ENCODE measurements around the gene MC4R.
"Not testable (repeated sequence)": the region's sequence is repeated elsewhere in the genome, so short reads cannot be mapped to it uniquely, and the experiment has no call there.

MC4R gene

DNA sequence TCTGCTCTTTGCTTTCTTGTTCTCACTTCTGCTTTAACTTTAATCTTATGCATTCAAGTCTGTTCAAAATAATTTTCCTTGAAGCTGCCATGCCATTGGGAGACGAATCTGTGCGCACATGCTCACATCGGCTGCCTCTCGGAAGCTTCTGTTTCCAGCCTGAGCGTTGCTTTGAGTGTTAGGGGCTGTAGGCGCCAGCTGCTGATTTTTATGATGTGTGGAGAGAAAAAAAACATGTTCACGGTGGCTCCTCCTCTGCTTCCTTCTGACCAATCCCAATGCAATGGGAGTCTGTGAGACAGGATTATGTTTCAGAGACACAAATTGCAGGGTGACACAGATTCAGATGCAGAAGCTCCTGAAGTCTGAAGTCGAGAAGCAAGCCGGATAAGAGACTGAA is at the start of gene MC4R:
TSS of gene MC4R (minus strand) at position 180 of the 400 bp plus-strand sequence. CDS start 426 bp downstream, outside the sequence.
- no peak for DNase-seq

DNA sequence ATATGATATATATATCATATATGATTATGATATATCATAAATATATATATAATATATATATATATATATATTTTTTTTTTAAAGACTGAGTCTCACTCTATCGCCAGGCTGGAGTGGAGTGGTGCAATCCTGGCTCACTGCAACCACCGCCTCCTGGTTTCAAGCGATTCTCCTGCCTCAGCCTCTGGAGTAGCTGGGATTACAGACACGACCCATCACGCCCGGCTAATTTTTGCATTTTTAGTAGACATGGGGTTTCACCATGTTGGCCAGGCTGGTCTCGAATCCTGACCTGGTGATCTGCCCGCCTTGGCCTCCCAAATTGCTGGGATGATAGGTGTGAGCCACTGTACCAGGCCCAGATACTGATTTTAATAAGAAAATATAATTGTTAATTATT is 49.7 kb upstream of the MC4R start:
- not testable (repeated sequence) for DNase-seq

DNA sequence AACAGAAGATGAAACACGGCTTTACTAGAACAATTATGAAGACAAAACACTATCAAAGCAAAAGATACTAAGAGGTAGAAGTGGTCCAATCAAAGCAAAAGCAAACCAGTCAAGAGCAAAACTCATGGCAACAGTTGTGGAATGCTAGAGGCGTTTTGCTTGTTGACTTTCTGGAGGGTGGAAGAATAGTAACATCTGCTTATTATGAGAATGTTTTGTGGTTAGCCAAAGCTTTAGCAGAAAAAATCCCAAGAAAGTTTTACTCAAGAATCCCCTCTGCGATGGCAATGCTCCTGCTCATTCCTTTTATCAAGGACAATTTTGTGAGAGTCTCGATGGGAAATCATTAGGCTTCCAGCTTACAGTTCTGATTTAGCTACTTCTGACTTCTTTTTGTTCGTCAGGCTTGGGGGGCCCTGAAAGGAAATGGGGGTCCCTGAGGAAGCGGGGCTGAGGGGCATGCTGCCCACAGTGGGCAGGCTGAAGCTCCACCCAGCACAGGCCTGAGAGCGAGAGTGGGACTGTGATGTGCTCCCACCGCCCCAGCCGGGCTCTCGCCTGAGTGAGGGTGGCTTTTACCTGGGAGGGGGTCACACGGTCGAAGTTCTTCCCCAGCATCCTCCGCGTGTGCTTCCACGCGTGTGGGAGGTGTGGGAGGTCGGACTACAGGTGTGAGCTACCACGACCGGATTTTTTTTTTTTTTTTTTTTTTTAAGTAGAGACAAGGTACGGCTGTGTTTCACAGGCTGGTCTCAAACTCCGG is 49.0 kb upstream of the MC4R start:
- no peak for DNase-seq

DNA sequence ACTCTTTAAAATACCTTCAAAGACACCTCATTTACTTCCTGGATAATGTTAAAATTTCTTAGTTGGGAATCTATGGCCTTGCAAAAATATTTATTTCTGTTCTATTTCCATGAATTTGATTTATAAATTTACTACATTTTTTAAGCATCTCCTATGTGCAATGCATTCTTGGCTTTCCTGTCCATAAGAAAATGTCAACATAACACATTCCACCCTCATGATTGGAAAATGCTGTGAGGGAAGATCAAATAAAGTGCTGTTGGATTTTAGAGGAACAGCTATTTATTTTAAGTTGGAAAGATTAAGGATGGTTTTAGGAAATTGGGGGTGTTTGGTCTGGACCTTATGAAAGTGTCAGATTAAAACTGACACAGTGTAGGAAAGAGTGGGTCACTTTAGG is 45.4 kb upstream of the MC4R start:
- DNase-seq: no peak

DNA sequence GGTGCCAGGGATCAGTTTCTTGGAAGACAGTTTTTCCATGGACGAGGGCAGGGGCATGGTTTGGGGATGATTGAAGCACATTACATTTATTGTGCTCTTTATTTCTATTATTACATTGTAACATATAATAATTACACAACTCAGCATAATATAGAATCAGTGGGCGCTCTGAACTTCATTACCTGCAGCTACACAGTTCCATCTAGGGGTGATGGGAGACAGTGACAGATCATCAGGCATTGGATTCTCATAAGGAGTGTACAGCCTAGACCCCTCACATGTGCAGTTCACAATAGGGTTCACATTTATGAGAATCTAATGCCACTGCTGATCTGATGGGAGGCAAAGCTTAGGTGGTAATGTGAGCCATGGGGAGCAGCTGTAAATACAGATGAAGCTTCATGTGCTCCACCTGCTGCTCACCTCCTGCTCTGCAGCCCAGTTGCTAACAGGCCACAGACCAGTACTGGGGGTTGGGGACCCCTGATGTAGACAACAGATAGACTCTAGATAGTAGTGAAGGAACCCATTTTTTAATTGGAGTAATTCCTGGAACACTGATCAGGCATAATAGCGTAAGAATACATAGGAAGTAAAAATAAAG is 41.5 kb upstream of the MC4R start:
- no peak for DNase-seq

DNA sequence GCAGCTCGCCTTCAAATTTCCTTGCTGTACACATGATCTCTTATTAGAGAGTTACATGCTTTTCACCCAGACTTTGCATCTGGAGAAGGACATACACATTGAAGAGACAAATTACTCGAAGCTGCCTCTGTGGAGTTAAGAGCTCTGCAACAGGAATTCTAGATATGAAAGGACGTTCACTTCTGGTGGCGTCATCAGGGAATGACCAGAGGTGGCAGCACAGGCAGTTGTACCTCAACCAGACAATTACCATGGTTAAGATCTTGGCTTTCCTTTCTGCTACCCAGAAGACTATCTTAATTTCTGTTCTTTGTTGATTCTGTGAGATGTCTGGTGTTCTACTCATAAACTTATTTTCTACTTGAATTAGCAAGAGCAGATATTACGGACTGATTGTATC is 39.1 kb upstream of the MC4R start:
- DNase-seq: no peak

DNA sequence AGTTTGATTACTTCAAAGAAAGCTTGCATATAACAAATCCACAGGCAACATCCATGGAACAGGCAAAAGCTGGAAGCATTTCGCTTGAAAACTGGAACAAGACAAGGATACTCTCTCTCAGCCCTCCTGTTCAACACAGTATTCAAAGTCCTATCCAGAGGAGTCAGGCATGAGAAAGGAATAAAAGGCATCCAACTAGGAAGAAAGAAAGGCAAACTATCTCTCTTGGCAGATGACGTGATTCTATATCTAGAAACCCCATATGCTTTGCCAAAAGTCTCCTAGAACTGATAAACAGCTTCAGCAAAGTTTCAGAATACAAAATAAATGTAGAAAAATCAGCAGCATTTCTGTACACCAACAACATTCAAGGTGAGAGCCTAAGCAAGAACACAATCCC is 34.1 kb upstream of the MC4R start:
- no peak for DNase-seq

DNA sequence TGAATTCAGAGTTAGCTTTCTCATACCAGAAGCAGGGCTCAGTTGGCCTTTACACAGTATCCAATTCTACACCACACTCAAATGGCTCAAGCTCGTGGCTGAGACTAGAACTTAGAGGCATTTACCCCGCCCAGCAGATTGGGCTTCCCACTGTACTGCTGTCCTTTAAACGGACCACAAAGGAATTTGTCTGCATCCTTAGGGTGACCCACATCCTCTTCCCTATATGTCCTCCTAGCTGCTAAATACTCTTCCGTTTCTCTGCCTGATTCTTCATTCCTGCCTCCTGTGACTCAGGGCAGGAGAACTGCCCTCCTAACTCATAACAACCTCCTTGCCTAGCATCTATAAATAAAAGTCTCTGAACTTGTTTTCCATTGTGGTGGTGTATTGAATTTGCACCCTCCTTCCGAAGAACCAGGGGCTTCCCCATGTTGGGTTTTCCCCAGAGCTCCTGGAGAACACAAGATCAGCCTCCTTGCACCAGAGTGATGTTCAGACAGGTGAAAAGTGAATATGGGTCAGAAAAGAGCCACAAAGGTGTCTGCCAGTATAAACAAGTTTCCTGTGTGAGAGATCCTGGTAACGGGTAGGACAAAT is 32.0 kb upstream of the MC4R start:
- no peak for DNase-seq

DNA sequence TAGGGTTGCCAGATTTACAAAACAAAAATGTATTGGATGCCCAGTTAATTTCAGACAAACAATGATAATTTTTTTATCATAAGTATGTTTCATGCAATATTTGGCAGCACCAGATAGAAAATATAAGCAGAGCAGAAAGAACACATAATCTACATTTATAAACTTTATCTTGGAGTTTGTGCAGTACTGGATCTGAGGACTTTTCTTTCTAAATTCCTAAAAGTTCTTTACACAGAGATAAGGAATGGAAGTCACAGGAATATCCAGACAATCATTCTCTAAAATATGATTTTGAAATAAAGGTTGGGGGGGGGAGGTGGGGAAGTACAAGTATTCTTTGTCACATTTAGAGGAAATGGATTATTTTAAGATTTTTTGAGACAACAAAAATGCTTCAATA is 28.8 kb upstream of the MC4R start:
- no peak for DNase-seq

DNA sequence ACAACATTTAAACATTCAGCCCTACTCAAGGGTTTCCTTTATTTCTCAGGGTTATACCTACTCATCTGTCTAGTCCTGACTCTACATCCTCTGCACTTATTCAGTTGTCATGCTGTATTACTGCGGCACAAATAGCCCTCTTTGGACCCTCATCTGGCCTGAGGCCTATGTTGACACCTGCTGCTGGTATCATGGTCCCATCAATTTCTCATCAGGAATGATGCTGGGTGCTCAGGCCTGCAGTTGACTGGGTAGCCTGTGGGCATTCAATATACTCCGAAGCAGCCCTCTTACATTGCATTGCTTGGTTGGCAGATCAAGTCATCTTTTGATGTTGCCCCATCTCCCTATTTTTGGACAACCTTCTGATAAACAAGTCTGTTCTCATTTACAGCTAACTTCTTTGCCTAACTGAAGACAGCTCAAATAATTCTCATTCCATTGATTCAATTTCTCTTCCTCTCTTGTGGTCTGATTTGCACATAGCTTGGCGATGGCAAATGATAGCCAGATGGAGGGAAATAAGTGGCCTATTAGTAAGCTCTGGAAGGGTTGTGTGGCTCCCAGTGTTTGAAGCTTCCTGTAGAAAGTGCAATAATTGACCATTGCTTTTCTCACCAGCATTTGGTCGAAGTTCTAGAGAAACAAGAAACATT is 19.1 kb upstream of the MC4R start:
- DNase-seq: no peak

DNA sequence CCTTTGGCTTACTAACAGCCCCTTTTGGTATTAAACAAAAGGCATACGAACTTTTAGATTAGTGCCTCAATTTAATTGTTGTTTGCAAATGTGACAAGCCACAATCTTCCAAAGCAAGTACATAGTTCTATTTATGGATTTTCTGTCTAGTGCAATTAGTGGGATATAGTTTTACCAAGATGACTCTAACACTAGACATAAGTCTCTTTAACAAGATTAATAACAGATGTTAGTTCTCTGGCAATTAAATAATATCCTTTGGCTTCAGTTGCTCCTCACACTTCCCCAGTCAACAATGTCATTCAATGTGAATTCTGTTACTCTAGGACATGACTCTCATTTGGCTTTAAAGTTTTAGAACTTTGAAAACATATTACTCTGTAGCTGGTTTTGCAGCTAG is 16.7 kb upstream of the MC4R start:
- no peak for DNase-seq

DNA sequence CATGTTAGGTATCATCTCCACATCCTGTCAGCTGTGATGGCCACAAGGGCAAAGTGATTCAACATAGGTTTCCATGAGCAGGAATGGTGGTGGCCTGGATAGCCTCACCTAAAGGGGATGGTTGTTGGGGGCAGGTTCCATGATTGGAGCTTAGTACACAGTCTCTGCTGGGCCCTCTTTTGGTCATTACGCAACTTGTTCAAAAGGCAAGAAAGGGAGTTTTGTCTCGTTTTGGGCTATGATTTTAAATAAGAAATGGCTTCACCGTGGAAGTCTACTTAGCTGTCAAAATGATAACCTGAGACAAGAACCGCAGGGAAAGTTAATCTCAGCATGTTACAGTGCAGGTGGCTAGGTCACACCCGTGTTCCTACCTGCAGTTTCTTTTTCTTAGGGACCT is 13.1 kb upstream of the MC4R start:
- DNase-seq: no peak

DNA sequence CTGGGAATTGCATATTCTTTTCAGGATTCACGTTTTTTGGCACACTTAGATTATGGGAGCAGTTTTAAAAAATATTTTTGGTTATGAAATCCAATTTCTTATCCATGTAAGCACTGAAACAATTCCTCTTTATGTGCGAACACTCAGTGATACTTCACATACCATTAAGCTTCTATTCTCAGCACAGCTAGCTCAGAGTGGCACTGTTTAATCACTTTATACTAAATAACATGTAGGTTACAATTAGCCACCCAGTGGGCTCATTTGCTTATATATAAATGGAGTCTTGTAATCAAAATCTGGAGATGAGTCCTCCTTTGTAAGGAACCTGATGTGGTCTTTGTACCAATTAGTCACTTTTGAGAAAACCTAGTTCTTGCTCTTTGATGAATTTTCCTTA is 11.3 kb upstream of the MC4R start:
- DNase-seq: no peak

DNA sequence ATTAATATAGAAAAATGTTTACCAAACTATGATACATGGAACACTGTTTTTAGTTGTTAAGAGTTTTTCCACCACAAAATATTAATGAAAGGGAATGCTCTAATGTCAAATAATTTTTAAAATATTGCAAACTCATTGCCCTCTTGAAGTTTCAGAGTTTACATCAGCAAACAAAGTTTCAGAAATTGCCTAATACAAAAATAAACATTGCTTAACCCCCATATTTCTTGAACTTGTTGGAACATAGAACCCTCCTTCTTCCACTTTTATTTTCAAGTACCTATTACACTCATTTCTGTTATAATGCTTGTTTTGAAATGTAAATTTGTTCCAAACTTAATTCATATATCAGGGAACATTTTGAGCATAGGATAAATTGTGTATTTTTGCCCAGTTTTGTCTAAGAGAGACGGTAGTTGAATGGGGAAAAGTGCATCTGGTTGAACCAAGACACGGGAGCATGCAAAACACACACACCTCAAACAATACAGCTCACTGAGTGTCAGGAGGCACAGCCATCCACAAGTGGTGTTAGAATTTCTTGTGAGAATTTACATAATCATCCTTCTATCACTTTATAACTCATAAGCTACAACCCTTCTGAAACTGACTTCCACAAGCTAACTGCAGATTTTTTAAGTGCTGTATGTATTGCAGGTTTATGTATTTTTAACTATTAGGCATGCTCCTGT is 5.3 kb upstream of the MC4R start:
- DNase-seq: no peak

DNA sequence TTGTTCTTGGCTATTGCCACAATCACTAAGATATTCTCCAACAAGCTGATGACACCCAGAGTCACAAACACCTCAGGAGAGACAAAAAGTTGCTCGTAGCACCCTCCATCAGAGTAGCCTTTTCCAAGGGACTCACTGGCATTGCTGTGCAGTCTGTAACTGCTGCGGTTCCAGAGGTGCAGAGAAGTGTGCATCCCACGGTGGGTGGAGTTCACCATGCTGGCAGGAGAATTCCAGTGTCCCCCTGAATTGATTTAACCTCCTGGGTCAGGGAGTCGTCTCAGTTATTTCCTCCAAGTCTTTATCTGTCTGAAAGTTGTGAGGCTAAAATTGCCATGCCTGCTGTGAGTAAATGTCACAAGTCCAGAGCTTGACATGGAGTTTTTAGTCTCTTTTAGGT is 443 bp downstream of the MC4R start:
- DNase-seq: no peak

DNA sequence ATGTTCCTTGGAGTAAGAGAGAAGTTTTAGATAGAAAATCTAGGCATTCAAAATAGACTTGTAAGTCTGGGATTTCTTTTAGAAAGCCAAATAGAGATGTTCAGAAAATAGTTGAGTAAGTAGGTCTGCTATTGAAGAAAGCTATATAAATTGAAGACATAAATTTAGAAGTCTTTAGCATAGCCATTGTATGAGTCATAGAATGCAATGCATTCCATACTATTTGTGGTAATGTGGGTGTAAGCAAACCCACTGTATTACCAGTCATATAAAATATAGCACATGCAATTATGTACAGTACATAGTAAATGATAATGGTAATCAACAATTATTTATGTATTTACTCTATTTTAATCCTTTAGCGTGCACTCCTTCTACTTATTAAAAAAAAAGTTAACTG is 14.1 kb downstream of the MC4R start:
- no peak for DNase-seq

DNA sequence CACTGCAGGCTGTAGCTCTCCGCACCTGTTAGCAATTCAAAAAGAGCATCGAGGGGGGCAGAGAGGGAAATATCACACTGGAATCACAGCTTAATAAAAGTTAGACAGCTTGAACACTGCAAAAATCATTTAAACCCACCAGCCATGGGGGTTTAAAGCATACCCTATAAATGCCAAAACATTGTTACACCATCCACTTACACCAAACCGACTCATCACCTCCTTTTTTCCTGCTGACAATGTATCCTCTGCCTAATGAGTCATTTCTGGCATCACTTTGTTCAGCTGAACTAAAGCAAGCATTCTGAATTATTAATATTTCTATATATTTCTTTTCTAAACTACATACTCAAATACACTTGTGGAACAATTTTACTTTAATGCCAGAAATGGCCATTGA is 21.6 kb downstream of the MC4R start:
- no peak for DNase-seq

DNA sequence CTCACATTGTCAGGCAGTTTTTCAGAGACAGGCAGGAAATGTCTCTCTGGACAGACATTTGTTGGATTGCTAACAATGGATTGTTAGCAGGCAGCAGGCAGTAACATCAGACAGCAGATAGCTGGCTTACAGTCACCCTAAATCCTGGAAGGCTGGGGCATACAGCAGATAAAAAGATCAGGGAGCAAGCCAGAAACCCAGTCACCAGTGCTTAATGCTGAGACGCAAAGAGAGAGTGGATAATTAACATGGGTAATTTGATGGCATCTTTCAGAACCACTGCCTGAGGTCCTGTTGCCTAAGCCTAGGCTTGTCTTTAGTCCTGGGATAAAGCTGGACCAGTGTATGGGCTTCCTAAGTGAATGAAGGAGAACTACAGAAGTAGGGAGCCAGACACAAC is 22.4 kb downstream of the MC4R start:
- no peak for DNase-seq

DNA sequence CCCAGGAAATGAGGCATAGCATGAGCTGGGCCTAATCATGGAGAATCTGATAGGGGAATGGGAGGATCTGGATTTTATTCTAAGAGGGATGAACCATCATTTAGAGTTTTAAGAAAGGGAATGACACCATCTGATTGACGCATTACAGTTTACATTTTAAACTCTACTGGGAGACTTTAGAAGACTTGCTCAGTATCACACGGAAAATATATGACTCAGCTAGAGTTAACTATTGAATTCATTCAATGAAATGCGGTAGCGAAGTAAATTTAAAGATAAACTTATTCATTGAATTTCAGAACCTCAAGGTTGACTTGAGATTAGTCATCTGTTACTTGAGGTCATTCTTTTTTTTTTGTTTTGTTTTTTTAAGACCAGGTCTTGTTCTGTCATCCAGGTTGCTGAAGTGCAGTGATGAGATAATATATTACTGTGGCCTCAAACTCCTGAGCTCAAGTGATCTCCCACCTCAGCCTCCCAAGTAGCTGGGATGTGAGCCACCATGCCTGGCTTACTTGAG is 25.0 kb downstream of the MC4R start:
- DNase-seq: no peak

DNA sequence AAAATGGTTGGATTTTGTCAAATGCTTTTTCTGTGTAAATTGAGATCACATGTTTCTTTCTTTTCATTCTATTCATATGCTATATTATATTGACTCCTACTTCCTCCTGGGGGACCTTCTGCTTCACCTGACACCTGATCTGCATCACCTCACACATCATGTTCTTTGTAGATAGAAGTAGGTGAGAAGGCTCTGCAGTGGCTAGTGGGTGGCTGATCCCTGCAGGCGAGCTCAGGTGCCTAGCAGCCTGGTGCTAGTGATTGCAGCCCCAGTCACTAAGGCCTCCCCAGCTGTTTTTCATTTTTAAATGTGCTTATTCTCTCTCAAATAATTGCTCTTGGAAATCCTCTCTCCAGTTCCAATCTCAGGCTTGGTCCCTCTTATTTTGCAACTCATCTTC is 33.6 kb downstream of the MC4R start:
- no peak for DNase-seq

DNA sequence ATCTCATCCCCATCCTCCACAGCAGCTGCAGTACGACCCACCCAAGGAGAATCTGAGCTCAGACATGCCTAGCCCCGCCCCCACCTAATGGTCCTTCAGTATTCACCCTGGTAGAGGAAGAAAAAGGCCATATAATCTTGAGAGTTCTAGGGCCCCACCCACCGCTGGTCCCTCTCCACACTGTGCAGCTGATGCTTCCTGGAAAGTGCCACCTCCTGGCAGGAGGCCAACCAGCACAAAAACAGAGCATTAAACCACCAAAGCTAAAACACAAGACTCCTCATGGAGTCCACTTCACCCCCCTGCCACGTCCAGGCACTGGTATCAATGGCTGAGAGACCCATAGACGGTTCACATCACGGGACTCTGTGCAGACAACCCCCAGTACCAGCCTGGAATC is 40.7 kb downstream of the MC4R start:
- DNase-seq: no peak

DNA sequence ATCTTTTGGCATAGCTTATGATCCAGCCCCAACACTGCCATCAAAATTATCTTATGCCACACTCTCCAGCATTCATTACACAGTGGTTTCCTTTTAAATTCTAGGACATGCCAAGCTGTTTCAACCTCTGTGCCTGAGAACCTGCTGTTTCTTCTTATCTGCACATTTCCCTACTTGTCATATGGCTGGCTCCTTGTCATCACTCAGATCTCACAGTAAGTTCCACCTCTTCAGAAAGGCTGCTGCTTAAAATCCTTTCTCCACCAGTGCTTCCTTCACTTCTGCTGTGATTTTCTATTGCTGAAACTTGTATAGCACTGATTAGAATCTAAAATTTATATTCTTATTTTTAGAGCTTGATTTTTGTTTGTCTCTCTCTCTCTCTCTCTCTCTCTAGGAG is 43.4 kb downstream of the MC4R start:
- no peak for DNase-seq

DNA sequence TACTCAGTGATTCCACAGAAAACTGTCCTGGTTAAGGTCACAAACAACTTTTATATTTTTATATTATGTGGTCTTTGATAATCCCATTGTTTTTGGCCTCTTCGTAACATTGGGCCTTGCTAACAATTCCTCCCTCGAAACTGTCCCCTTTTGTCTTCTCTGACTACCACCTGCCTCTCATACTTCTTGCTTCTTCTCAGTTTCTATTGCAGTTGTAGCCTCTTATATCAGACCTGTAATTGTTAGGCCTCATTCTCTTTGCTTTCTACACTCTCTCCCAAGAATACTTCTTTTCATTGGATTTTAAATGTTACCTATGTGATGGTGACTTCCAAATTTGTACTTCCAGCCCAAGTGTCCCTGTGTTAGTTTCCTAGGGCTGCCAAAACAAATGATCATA is 44.7 kb downstream of the MC4R start:
- no peak for DNase-seq

Data from NK-92 treated with Interleukin-12 subunit alpha and Interleukin-12 subunit beta, amount 100 ng/mL, for 24 hours (cell line).